Heart left ventricle (tissue), 16 donors: ENCODE results near the gene ITPR2. TPM values are rescaled to one million over a fixed set of nuclear protein-coding genes. Genes with fewer than 3 reads are reported as not detected.
"Not testable (repeated sequence)": the region's sequence is repeated elsewhere in the genome, so short reads cannot be mapped to it uniquely, and the experiment has no call there.

Experiments used
- ATAC-seq, 4 donors: fragments of 200-7000 bp; cut with Tn5 transposase; one replicate each; pipeline ENCODE4 v1.9.1; 2020 to 2022; ENCODE audit warnings: moderate library complexity in 4 of 4, mild to moderate bottlenecking in 3 of 4, moderate number of reproducible peaks in 1 of 4
- DNase-seq, 5 donors: peaks; one replicate each; pipeline ENCODE4 v3.0.0-alpha.2; 2020
- H3K27ac ChIP-seq, 12 donors: fragments of 200-600 bp; sonication (generic) in 4 of 12; one replicate each; pipeline versions ENCODE4 v1.5.0 to v1.8.0; 2016 to 2022; ENCODE audit warnings: mild to moderate bottlenecking in 2 of 12
- H3K27me3 ChIP-seq, 9 donors: fragments of 200-600 bp; sonication (generic) in 2 of 9; one replicate each; pipeline versions ENCODE4 v1.5.1 to v1.8.0; 2016 to 2022; ENCODE audit warnings: mild to moderate bottlenecking in 3 of 9
- H3K36me3 ChIP-seq, 9 donors: fragments of 200-600 bp; sonication (generic) in 2 of 9; one replicate each; pipeline versions ENCODE4 v1.5.0 to v1.8.0; 2018 to 2022; ENCODE audit warnings: mild to moderate bottlenecking in 2 of 9
- H3K4me1 ChIP-seq, 12 donors: fragments of 200-600 bp; sonication (generic) in 4 of 12; one replicate each; pipeline versions ENCODE4 v1.5.0 to v1.8.0; 2016 to 2022; ENCODE audit warnings: mild to moderate bottlenecking in 3 of 12
- H3K4me3 ChIP-seq, 12 donors: fragments of 200-600 bp; sonication (generic) in 4 of 12; one replicate each; pipeline versions ENCODE4 v1.5.0 to v1.8.0; 2017 to 2022; ENCODE audit warnings: mild to moderate bottlenecking in 9 of 12, moderate library complexity in 4 of 12
- H3K9me3 ChIP-seq, 12 donors: fragments of 200-600 bp; sonication (generic) in 4 of 12; one replicate each; pipeline versions ENCODE4 v1.5.0 to v1.8.0; 2016 to 2022; ENCODE audit warnings: mild to moderate bottlenecking in 1 of 12
- POLR2A ChIP-seq, 2 donors: fragments of 450-650 bp; IDR thresholded peaks; one replicate each; pipeline ENCODE4 v1.6.1; 2017; ENCODE audit warnings: antibody characterized with exemption in 2 of 2, mild to moderate bottlenecking in 2 of 2, moderate library complexity in 2 of 2
- WGBS, 4 donors: extraction: QIAGEN DNeasy Blood & Tissue Kit in 2 of 4; methylation state at CpG; one replicate each; pipeline versions ENCODE4 v1.1.5 to v1.1.7; 2013 to 2018; 5-methylcytosine and 5-hydroxymethylcytosine counted together
- intact Hi-C, 10 donors: fragments of 100-400 bp; cut with DNase I; formaldehyde crosslinking; loops; one replicate each; pipeline versions ENCODE4 v1.11.1 to v1.14.2; 2022
- polyA plus RNA-seq, 2 donors: library from polyadenylated mRNA; stranded (reverse); fragments of 200-250 nt; gene quantifications; one replicate each; pipeline ENCODE4 v1.2.3, GENCODE V29; 2013
- total RNA-seq, 9 donors: library from RNA; depleted of rRNA in 2 of 9; stranded (reverse); fragments of >200 nt in 2 of 9; fragmentation: NEBNext Ultra II Directional in 3 of 9; extraction: Animal tissue kit (Norgen Biotek cat#: 25700) in 3 of 9; gene quantifications; one replicate each; pipeline versions ENCODE4 v1.1.0 to v1.2.4, GENCODE V29; 2016 to 2023
- TF ChIP-seq, protein P1 (sequence below), 12 donors: fragments of 200-600 bp; sonication (generic) in 4 of 12; IDR thresholded peaks; one replicate each; pipeline versions ENCODE4 v1.5.0 to v1.8.0; 2018 to 2022; ENCODE audit warnings: antibody characterized with exemption in 12 of 12, mild to moderate bottlenecking in 5 of 12
- donor health status: ischemic (EF 13 %, LVEDD 7.1; RV severe dilation, severe dysfunction).
- donor health status: healthy with polysubstance abuse.
- donor health status: DM: no; HTN: yes; CAD: no.
- donor health status: DM: no; HTN: no; CAD: no.
- donor health status: ischemic (EF 25% LVEDD 6.9; RV normal size, moderate dysfunction).
- donor health status: ischemic (EF 25% LVEDD 5.7; RV mildly dilated, moderate dysfunction).
- donor health status: healthy.
- donor health status: DM: yes; HTN: yes; CAD: no.
- donor health status: ischemic (EF 35%, LVEDD 5.7; RV mildly dilated, moderate dysfunction).
- donor health status: nonischemic (EF 11% LVEDD 7.7; RV severe dilation, severe dysfunction).
- donor health status: DM: yes; HTN: yes; CAD: no.
- donor health status: PGD.
- donor health status: ischemic (EF 29% LVEDD 5.4; RV normal size, mild dysfunction).
- donor health status: nonischemic (EF 23%, LVEDD 6.1; RV moderate dilation, normal function).

The ITPR2 gene
- total and polyA plus RNA-seq, 11 donors = 3.4 to 45.6 (median 11.8) TPM

DNA sequence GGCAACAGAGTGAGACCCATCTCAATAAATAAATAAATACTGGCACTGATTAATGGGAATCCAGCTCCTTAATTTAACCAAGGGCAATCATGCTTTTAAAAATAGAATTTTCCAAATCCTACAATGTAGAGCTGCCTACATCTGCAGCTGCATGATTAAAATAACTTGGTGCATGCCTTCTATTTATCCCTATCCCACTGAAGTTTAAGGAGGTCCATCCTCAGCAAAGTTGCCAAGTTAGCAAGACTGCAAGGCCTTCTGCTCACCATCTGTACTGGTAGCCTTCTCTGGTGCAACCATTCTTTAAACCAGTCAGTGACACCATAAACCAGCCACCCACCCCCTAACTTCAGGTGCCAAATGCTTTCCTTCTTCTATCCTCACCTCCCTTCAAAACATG is 226.1 kb downstream of the ITPR2 start:
- Histone ChIP-seq H3K27me3 (no peaks in the 10 kb centered on the region), H3K36me3 (peaks cover 0 to 24% (median 2%) of the 10 kb centered on the region in 9 donors), H3K27ac (no peak overlapping the region), H3K4me1 (no peaks in the 10 kb centered on the region), H3K9me3 (no peaks in the 10 kb centered on the region), H3K4me3 (no peak overlapping the region)
- DNase-seq (no peak), ATAC-seq (no peak)
- no peak for TF ChIP-seq POLR2A (IDR thresholded peaks at IDR 0.05)
- TF ChIP-seq, protein P1, sequence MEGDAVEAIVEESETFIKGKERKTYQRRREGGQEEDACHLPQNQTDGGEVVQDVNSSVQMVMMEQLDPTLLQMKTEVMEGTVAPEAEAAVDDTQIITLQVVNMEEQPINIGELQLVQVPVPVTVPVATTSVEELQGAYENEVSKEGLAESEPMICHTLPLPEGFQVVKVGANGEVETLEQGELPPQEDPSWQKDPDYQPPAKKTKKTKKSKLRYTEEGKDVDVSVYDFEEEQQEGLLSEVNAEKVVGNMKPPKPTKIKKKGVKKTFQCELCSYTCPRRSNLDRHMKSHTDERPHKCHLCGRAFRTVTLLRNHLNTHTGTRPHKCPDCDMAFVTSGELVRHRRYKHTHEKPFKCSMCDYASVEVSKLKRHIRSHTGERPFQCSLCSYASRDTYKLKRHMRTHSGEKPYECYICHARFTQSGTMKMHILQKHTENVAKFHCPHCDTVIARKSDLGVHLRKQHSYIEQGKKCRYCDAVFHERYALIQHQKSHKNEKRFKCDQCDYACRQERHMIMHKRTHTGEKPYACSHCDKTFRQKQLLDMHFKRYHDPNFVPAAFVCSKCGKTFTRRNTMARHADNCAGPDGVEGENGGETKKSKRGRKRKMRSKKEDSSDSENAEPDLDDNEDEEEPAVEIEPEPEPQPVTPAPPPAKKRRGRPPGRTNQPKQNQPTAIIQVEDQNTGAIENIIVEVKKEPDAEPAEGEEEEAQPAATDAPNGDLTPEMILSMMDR (IDR thresholded peaks at IDR 0.05) = no peak
- intact Hi-C loops = no loop called here

DNA sequence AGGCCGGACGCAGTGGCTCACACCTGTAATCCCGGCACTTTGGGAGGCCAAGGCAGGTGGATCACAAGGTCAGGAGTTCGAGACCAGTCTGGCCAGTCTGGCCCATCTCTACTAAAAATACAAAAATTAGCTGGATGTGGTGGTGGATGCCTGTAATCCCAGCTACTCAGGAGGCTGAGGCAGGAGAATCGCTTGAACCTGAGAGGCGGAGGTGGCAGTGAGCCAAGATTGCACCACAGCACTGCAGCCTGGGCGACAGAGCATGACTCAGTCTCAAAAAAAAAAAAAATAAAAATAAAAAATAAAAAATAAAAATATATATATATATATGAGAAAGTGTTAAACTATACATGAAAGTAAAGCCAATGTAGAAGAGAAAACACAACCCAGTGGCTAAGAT is 228.2 kb downstream of the ITPR2 start:
- intact Hi-C loops, H3K27me3 ChIP-seq, H3K4me3 ChIP-seq, ATAC-seq, H3K9me3 ChIP-seq, H3K27ac ChIP-seq, DNase-seq, H3K4me1 ChIP-seq: not testable (repeated sequence)
- H3K36me3 ChIP-seq = peaks cover 0 to 39% (median 16%) of the 10 kb centered on the region in 9 donors
- WGBS, 4 donors = 94 to 96% (median 95%) methylated on average over 7 of the region's 7 CpGs

DNA sequence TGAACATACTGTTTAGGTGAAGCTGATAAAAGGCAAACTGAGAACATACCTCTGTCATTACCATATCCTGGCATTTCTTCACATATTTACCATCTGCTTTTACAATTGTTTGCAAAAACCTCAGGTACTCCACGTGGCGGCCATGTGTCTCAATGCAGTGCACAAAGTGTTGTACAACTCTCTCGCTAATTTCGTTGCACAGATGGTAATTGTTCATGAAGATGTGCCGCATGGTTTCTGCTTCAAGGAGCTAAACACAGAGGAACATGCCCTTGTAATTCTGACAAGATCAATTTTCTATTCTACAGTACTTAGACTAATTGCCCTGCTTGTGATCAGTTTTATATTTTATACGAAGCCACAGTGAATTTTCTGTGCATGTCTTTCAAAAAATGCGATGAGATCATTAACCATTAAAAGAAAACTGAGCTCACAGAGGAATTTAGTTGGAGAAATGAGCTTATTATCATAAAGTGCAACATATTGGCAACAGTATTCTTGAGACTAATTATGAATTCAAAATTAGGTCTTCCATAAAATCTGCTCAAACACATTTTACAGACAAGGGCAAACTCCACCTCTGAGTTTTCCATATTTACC is 233.8 kb downstream of the ITPR2 start:
- H3K36me3 ChIP-seq = peaks cover 0 to 77% (median 68%) of the 10 kb centered on the region in 9 donors

DNA sequence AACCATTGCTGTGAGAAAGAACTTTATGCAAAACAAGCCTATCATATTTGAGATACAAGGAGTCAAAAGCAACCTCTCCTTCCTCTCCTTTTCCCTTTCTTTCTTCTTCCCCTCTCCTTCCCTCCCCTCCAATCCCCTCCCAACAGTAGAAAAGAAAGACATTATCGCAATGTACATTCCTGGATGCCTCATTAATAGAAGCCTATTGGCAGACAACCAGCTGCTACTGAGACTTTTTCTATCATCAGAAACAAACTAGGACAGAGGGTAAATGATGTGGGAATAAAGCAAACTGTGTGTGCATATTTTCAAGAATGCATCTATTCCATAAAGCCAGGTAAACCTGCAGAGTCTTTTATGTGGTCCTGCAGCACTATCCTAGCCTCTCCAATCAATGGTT is 237.2 kb downstream of the ITPR2 start:
- no peaks in the 10 kb centered on the region for H3K27me3 ChIP-seq
- WGBS, 4 donors = 70 to 77% (median 73%) methylated on average over 1 of the region's 1 CpG
- intact Hi-C loops = no loop called here
- ATAC-seq (no peak), DNase-seq (no peak)
- TF ChIP-seq, protein P1 (IDR thresholded peaks at IDR 0.05) = no peak
- TF ChIP-seq POLR2A (IDR thresholded peaks at IDR 0.05) = no peak
- no peak overlapping the region for H3K4me3 ChIP-seq
- H3K27ac ChIP-seq = no peak overlapping the region
- peaks cover 0 to 5% (median 0%) of the 10 kb centered on the region in 12 donors for H3K9me3 ChIP-seq
- H3K36me3 ChIP-seq = peaks cover 0 to 70% (median 55%) of the 10 kb centered on the region in 9 donors
- no peaks in the 10 kb centered on the region for H3K4me1 ChIP-seq

More for the DNA sequence above, 233.8 kb downstream of the ITPR2 start:
- no peak for DNase-seq
- WGBS, 4 donors = 87 to 94% (median 91%) methylated on average over 7 of the region's 7 CpGs
- no peaks in the 10 kb centered on the region for H3K27me3 ChIP-seq
- no peaks in the 10 kb centered on the region for H3K9me3 ChIP-seq
- H3K4me1 ChIP-seq = no peaks in the 10 kb centered on the region
- intact Hi-C loops = no loop called here
- H3K27ac ChIP-seq = no peak overlapping the region
- TF ChIP-seq, protein P1 (IDR thresholded peaks at IDR 0.05) = no peak
- no peak for TF ChIP-seq POLR2A (IDR thresholded peaks at IDR 0.05)
- ATAC-seq = no peak
- H3K4me3 ChIP-seq = no peak overlapping the region

DNA sequence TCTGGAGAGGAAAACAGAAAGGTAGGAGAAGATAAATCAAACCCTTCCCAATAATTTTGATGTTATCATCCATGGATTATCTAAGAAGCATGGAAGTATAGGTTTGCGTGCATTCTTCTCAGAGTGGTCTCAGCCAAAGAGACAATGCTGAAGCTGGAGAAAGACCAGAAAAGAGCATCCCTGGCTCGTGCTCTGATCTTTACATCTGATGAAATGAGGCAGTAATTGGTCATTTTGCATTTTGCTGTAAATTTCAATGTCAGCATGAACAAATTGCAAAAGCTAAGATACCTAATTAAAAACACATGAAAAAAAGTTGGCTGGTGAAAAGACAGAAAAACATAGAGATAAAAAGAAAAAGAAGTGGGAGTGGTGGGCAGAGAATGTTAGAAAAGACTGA is 252.4 kb downstream of the ITPR2 start:
- DNase-seq = no peak
- ATAC-seq = no peak
- intact Hi-C loops = no loop called here
- no peaks in the 10 kb centered on the region for H3K27me3 ChIP-seq
- peaks cover 0 to 40% (median 22%) of the 10 kb centered on the region in 9 donors for H3K36me3 ChIP-seq
- WGBS, 4 donors = 92 to 99% (median 94%) methylated on average over 2 of the region's 2 CpGs
- peaks cover 0 to 5% (median 0%) of the 10 kb centered on the region in 12 donors for H3K4me1 ChIP-seq
- no peaks in the 10 kb centered on the region for H3K9me3 ChIP-seq
- no peak for TF ChIP-seq POLR2A (IDR thresholded peaks at IDR 0.05)
- TF ChIP-seq, protein P1 (IDR thresholded peaks at IDR 0.05) = no peak
- H3K4me3 ChIP-seq = no peak overlapping the region
- no peak overlapping the region for H3K27ac ChIP-seq
